Measurements from ENCODE around the gene HOXB6. TPM values are rescaled to one million over a fixed set of nuclear protein-coding genes. Genes with fewer than 3 reads are reported as not detected.

The HOXB6 gene
- not detected for total RNA-seq

DNA sequence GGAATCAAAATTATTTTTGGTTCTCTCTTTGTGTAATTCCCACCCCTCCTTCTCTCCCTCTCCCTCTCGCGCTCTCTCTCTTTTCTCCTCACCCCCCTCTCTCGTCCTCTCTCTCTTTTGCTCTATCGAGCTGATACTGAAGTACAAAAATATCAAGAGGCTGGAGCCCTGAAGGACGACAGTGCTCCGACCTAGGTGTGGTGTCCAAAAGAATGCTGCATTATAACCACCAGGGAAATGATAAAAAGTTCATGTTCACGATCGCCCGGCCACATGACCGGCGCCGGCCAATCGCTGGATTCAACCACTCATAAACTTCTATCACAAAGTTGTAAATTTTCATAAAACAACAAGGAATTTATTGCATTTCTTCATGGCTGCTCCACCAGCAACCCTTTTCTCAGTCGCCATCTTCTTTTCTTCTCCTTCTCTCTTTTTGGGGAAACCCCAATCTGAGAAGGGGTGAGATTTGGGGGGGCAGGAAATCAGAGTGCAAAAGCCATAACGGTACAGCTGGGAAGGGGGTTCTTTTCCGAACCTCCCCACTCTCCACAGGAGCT is at the start of gene HOXB6:
Gene HOXB6 (minus strand): TSS at position 217 of the 560 bp plus-strand sequence. CDS start 6,836 bp downstream, outside the sequence.
- DNase-seq, result no peak

DNA sequence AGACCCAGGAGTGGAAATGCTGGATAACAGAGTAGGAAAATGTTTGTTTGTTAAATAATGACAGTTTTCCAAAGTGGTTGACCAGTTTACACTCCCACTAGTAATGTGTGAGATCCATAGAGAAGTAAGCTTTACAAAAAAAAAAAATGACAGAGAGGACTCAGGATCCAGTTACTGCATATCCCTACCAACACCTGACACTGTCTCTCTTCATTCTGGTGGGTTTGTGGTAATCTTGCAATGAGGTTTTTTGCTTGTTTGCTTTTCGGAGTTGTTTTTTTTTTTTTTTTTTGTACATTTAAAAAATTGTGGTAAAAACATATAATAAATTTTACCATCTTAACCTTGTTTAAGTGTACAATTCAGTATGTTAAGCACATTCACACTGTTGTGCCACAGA is 45.0 kb upstream of the HOXB6 start:
- no peak for DNase-seq

- DNase-seq, result no peak
These were observed 43.1 kb upstream of the HOXB6 start for GRCh38 chr17:48647963-48648245.

GRCh38 chr17:48647103-48647962 is 42.5 kb upstream of the HOXB6 start:
- DNase-seq, result no peak

DNA sequence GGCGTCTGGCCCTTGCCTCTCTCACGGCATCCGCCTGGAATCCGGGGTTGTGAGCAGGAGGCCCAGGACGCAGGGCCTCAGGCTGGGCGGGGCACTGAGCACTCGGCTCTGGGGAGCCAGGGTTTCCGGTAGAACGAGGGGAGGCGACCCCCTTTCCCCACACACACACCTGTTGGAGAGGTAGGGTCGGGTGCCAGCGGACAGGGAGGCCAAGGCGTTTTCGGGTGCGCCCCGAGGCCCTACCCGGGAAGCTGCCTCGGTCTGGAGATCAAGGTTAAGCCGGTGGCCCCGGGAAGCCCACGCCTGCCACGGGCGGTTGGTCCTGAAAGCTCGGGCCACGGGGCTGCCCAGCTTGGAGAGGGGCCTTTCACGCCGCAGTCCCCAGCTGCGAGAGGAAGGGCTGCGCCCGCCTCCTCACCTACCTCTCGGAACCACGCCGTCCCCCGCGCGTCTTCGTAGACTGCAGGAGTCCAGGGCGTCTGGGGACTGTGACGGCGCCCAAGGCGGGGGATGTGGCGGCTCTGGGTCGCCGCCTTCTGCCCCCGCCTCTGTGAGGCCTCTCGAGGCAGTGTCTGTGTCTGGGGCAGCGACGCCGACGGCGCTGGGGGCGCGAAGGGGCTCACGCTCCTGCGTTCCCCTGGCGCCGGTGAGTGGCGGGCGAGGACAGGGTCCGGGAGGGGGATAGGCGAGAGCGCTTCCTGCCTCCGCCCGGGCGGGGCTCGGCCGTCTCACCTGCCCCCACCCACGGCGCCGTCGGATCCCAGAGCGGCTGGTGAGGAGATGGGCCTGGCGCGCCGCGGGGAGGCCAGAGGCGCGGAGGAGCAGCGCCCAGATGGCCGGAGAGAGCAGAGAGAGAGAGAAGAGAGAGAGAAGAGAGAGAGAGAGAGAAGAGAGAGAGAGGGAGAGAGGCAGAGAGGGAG is 41.7 kb upstream of the HOXB6 start:
- no peak for DNase-seq

- DNase-seq, result no peak
These were observed 40.9 kb upstream of the HOXB6 start for GRCh38 chr17:48645639-48646182.

DNA sequence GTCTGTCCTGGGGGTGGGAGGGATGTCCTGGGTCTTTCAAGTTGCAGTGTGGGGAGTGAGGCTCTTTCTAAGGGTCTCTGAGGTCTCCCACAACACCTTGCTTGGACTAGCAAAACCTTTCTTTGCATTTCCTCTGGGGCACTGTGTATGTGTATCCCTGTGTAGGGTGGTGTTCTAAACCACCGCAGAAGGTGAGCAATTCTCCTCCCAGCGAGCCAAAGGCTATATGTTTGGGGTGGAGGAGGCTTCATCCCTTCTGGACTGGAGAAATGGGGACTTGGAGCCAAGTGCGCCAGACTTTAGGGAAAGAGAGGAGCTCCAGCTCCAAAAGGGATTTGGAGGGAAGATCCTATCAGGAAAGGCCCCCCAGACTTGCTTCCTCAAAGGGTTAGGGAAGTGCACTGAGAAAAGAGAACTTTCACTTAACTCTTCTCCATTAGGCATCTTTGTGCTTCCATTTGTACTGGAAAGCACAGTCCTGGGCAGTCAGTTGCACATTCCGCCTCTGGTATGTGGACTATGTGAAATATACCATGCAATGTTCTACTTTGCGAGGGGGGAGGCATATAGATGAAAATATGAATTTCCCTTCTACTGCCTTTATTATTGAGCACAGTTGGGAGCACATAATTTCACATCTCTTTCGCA is 40.2 kb upstream of the HOXB6 start:
- no peak for DNase-seq

DNA sequence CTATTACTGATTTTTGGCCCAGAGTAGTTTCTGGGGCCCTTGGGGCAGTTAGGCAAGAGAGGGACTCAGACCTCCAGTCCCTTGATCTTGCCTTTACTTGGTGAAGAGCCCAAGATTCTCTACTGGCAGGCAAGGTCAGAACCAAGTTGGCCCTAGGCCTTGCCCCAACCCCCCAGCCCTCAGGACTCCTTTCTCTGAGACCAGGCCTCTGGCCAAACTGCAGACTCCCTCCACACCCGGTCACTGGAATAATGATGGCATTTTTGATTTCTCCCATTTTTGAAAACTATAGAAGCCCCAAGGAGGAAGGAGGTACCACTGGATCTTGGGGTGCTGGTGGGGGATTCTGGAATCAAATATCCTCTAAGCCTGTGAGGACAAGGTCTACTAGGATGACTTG is 39.4 kb upstream of the HOXB6 start:
- no peak for DNase-seq

GRCh38 chr17:48643697-48644012 is 38.9 kb upstream of the HOXB6 start:
- no peak for DNase-seq

DNA sequence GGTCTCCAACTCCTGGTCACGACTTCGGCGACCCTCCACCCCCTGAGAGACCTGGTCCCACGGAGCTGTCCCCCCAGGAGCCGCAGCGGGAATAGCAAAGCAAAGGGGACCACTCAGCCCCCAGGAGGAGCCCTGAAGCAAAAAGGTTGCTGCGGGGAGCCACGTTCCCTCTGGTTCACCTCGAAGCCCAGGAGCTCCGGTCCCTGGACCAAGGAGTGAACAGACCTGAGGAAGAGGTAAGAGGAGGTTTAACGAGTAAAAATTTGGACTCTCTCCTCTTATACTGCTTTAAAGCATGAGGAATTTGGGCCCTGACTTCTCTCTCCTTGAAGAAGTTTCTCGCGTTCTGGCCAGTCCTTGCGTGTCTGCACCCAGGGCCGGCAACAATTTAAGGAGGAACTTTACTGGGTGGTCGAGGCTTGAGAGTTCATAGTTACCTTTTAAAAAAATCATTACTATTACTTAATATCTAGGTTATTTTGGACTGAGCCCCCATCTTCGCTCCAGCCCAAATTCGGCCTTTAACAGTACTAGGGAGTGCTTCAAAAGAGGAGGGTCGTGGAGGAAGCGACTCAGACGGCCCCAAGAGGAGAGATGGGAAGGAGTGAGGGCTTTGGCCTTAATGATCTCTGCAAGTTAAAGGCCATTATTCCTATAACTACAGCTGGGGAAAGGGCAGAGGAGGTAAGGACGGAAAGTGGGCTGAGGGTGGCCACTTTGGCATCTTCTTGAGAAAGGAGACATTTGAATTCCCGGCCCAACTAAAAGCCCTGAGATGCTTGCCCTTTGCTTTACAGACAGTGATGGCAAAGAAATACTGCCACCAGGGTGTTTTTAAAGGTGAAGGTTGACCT is 38.3 kb upstream of the HOXB6 start:
- DNase-seq, result no peak

- DNase-seq, result no peak
These were observed 37.5 kb upstream of the HOXB6 start for GRCh38 chr17:48642059-48642842.

- DNase-seq, result no peak
These were observed 36.8 kb upstream of the HOXB6 start for GRCh38 chr17:48641541-48642058.

GRCh38 chr17:48640858-48641180 is 36.0 kb upstream of the HOXB6 start:
- no peak for DNase-seq

DNA sequence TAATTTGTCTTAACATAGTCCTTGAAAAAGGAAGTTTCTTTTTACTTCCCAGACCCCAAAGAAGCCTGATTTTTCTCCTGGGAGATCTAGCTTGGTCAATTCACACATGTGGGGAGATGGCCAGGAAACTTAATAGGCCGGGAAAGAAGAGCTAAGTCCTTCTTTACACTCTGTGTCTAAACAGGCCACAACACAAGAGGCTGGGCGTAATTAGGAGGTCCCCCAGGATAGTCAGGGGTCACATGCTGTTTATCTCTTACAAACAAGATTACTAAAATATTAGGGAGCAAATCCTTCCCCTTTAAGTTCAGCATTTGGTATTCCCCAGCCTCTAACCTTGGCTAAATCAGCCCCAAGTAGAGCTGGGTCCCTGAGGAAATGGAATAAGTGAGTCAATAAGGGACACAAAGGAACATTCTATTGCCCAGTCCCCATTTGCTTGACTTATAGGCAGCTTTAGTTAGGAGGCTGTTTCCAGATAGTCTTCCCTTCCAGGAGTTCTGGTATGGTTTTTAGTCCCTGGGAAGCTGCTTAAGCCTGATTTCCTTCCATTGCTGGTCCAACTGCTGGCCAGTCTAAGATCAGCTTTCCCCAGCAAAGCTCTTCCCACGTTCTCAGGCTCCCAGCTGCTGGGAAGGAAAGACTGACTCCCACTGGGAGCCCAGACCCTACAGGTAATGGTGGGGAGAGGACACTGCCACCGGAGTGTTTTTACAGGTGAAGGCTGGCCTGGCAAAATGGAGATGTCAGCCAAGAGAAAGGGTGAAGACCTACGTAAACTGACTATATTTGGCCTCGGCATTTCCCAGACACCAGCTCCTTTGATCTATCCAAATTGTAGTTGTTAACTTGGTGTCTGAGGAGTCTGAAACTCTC is 35.4 kb upstream of the HOXB6 start:
- no peak for DNase-seq

DNA sequence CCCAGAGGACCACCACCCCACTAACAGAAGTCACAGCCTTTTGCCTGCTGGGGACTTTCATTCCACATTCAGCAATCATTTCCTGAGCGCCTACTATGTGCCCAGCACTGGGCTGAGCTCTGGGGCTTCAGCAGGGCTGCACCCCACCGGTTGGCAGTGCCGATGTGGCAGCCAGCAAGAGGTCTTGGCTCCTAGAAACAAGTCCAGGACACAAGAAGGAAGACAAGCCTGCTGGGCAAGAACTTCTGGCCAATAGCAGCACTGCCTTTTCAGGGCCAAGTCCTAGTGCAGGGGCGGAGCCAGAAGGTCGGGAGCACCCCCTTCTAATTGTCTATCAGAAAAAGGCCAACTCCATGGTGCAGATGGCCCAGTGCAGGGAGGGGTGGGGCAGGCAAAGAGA is 34.4 kb upstream of the HOXB6 start:
- DNase-seq, result no peak

DNA sequence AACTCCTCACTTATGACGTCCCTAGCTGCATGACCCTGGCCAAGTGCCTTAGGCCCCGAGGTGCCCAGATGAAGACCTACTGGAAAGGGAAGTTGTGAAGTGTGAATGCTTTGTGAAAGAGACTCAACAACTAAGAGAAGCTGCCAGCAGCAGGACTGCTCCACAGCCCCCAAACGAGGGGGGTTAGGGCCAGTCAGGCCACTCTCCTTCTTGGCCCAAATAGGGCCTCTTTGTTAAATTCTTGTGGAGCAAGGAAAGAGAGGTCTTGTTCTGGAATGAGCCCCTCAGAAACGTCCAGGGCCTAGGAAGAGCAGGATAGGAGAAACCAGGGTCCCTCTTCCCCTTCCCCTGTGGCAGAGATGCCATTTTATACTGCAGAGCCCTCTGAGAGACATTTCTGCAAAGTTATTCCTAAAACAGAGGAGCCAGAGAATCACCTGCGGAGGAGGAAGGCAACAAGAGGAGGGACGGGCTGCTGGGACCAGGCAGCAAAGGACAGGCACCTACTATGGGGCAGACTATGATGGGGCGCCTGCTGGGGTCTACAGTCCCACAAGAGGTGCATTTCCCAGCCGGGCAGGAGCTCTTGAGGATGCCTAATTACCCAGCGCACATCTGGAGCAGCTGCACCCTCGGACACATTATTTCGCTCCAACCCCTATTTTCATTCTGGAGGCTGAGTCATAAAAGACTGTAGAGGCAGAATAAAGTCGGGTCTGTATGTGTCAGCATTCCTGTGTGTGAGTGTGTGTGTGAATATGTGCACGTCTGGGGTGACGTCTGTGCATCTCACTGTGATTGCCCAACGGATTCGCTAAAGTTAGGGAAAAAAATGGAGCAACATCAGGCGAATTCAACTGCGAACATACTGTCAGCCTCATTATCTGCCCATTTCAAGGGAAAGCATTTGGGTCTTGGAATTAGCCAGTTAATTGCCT is 32.8 kb upstream of the HOXB6 start:
- no peak for DNase-seq

GRCh38 chr17:48636177-48637018 is 31.6 kb upstream of the HOXB6 start:
- no peak for DNase-seq

All from occipital lobe (tissue), 2 donors.